Activated T-helper 1 cell treated with Interleukin-2 at 50 U/mL for 16 hours (primary cell): ENCODE data around the gene CMTM8.
A peak's percentile ranks its signal among the peaks of the same experiment; 100 is the strongest.

ENCODE experiments used
- DNase-seq: peaks from one replicate; pipeline ENCODE4 v3.0.0-alpha.2; 2020; ENCODE audit warnings: low read depth

CMTM8 gene

DNA sequence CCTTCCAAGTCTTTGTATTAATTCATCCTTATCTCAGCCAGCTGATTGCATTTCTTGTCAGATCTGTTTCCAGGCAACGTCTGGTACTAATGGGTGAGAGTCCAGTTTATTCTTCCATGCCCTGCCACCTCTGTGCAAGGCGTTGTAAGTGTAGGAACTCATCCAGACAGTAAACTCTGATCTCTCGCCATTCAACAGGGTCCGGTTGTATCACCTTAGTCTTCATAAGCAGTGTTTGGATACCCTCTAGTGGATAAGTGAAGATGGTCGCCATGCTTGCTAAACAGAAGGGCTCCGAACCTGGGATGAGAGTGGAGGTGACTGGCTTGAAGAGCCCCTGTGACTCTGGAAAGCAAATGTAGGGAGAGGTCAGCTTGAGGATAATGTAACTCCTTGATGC lies 101.6 kb downstream of the CMTM8 start:
- DNase-seq, result no peak

DNA sequence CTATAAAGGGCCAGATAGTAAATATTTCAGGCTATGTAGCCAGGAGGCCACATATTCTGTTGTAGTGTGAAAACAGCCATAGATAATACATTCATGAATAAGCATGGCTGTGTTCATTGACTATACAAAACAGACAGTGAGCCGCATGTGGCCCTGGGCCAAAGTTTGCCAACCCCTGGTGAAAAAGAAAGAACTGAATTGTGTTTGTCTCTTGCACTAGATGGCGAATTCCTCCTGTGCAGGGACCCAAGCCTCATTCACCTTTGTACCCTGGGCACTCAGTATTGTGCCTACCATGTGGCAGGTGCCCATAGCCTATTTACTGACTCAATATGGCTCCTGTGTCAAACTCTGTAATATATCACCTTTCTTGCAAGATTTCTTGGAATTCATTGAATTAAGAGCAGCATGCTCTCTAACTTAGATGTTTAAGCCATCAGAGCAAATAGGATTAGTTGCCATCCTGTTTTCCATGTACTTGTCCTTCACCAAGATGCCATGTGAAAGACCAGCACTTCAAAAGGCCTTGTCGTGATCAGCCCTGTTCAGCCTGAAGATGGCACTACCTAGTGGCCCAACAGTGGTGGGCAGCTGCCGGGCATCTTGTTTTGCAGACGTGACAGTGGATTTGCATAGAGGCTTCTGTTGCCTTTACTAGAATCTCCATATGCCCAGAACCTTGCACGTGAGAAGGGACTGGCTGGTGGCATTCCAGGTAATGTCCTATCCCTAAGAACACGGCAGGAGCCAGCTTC lies 102.3 kb downstream of the CMTM8 start:
- no peak for DNase-seq

DNA sequence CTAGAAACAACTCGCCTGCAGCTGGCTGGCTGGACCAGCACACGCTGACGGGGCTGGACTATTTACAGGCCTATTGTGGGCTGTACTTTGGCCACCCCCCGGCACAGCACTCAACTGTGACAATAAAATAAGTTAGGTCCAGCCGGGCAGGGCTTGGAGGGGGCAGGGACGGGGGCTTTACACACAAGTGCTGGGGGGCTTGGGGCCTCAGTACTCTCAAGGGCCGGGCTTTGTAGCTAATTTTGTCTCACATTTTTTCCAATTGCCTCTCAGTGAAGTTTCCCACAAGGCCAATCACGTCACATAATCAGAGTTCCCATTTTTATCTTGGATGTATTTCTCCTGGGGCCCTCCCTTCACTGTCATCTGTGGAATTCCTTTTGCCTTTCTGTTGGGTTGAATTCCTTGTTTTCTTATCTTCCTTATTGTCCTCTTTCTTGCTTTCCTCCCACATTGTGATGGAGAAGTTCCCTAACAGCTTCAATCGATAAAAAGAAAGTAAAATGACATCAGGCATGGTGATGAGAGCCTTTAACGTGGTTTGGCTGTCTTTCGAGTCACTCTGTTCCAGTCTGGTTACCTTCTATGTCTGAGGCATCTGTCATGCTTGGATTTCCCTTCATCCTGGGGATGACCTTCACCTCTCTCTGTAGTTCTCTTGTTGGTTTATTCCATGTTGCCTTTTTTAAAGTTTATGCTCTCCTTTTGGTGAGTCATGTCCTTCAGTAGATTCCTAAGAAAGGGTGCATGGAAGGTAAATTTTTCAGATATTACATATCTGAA lies 109.1 kb downstream of the CMTM8 start:
- DNase-seq, result no peak

DNA sequence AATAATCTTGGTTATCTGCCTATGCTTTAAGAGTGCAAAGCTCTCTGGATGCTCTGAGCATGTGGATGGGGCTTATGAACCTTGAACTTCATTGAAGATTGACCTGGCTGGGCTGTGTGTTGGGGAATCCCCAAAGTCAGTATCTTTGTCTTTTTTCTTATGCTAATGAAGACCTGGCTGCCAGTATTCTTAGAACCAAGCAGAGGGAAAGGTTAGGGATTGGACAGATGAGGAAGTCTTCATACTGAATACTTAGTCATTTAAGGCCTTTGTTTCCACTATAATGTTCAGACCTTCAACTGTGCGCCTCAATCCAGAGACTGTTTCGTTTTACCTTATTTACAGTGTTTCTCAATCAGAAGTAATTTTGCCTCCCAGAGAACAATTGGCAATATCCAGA lies 110.7 kb downstream of the CMTM8 start:
- no peak for DNase-seq

DNA sequence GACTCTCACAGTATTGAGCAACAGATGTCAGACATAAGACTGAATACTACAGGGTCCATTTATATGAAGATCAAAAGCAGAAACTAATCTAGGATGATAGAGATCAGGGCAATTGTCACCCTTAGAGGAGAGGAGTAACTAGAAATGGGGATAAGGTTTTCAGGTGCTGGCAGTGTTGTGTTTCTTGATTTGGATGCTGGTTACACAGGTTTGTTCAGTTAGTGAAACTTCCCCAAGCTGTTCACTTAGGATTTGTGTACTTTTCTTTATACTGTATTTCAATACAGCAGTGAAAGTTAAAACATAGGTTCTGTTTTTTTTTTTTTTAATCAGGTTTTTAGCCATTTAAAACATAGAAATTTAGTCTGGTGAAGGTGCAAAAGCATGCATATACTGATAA lies 114.1 kb downstream of the CMTM8 start:
- DNase-seq, result no peak

DNA sequence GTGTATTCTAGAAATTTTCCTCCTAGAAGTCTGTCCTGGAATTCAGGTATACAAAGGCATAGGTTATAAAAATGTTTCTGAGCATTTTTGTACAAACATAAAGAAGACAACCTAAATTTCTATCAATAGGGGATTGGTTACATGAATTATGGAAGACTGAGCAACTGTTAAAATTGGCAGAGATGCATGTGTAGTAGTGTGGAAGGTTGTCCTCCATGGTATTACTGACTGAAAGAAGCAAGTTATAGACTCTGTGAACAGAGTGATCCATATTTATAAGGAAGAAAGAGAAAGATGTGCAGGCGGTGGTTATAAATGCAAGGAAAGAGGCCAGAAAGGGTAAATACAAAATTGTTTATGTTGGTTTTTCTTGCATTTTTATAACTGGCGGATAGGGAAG lies 114.9 kb downstream of the CMTM8 start:
- no peak for DNase-seq

DNA sequence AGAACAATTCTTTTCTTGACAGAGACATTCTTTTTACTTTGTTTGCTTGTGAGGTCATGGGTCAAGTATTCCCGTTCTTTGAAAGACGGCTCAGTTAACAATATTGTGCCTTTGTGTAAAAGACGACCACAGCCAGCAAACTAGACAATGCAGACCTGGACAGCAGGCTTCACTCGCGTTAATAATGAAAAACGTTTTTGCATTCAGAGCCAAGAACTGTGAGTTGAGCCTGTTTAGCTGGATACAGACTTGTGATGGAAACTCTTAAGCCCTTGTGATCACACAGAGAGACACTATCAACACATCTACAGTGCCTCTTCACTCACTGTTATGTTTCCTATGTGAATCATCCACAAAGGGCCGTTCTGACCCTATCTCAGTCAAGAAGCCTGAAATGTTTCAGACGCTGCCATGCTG lies 115.9 kb downstream of the CMTM8 start:
- DNase-seq, result no peak

DNA sequence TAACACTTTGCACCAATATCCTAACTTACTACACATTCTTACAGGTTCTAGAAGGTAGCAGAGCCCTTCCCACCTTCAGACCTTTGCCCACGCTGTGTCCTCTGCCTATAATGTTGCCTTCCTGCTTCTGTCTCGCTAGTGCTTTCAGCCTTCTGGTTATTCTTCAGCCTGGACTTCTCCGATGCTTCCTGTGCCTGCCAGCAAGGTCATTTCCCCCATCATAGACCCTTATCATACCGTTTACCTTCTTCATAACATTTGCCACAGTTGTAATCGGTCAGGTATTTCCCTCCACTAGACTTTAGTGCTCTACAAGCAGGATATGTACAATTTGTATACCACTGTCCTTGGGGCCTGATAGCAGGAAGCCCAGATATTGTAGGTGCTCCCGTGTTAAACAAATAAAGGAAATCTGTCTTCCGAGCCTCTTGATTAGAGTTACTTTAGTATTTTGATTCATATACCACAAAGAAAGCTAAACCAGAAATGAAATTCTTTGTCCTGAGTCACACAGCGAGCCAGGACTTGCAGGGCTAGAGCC lies 117.3 kb downstream of the CMTM8 start:
- DNase-seq, result no peak

DNA sequence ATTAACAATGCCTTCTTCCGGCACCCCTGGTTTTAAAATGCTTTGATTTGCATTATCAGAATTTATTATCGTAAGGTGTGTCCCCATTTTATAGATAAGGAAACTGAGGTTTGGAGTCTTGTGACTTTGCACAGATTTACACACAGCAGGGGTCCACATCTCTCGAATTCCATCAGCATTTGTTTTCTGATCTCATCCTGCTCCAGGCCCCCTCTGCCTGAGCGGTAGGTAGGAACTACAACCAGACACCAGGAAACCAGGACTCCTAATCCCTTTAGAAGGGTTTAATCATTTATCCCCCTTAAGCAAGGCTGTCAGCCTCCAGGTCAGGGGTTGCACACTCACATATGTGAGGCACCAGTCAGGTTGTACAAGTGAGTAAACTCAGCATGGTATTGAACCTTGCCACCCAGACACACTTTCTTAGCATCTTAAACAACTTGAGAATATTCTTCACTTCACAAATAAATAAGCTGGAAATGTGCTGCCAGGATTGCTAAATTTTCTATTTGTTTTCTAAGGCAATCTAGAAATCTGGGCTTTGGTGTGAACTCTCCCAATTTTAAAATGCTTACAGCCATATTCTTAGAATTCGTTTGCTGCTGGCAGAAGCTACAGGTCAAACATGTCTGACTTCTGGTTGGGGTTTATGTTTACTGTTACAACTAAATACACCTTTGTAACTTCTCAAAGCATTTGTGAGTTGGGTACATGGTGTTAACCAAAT lies 121.4 kb downstream of the CMTM8 start:
- no peak for DNase-seq

DNA sequence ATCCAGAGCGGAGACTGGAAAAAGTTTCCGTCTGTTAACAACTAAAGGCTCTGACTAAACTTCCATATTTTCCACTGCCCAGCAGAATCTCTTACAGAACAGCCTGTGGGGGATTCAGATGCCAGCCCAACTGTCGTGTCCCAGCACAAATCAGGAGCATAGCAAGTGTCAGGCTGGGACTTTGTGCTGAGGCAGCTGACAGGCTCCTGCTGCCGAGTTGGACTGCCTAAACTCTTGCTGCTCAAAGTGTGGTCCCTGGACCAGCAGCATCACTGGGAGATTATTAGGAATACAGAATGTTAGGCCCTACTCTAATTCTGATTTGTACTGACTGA lies 122.0 kb downstream of the CMTM8 start:
- no peak for DNase-seq

DNA sequence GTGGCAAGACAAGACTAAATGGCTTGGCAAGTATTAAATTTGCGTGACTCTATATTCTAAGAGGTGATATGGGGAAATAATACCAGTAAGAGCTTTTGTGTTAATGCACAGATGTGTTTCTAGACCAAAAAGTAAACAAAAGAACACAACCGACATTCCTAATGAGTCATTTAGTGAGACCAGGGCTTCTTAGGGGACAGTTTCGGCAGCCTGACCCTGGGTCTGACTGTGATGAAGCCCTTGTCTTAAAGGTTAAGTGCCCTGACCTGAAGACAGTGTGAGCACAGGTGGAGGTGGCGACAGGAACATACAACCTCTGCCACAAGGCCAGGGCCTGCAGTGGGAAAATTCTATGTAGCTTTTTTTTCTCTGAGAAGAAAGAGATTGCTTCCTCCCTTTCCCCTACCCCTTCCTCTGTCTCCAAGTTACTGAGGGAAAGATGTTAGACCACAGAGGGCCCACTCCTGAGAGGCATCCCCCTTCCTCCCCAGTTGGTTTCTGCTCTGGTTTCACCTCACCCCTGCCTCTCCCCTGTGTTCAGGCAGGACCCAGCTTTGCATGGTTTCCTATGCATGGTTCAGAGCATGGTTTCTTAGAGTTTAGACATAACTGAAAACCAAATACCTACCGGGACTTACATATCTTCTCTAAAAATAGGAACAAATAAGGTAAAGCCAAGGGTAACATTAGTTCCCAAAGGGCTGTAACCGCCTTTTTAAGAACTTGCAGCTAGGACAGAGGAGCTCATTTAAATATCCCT lies 128.3 kb downstream of the CMTM8 start:
- no peak for DNase-seq

DNA sequence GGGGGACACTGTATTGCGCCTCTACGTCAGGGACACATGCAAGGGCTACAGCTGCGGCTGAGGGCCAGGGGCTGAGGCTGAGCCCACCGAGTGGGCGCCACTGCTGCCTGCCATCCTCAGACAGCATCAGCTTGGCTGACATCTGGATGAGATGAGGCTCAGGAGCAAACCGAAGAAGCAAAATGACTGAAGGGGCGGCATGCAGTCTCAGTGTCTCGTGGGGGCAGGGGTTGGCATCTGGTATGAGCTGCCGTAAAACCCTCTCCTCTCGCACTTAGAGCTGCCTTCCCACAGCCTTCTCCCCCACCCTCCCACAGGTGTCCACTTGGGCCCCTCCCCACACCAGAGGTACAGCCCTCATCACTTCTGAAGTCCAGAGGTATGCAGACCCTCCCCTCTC lies 129.0 kb downstream of the CMTM8 start:
- no peak for DNase-seq

DNA sequence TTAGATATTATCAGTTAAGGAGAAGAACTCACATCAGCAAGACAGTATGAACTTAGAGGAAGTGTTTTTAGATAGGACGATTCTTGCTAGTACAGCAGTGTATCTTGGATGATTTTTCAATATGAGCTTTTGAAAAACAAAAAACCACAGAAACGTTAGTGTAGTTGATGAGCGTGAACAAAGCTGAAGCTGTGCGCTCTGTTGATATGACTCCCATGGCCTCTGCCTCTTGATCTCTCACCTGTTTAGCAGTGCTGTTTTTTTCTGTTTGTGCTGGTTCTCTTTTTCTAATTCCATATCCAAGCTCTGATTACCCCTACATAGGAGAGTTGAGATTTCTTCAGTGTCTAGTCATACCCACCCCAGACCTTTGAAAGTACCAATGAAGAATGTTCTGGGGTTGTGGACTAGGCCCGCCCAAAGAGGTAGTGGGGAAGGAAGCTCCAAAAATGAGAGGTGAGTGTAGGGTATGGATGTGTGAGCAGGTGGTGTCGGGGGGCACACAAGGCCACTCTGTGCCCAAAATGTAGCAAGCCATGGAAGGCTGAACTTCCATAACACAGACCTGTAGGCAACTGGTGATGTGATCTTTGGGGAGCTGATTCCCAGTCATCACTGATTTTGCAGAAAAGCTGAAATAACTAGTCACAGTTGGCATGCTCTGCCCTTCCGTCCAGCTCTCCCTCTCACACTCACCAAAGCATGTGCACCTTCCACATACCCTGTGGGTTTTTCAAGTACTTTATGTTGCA lies 133.2 kb downstream of the CMTM8 start:
- DNase-seq, result no peak

DNA sequence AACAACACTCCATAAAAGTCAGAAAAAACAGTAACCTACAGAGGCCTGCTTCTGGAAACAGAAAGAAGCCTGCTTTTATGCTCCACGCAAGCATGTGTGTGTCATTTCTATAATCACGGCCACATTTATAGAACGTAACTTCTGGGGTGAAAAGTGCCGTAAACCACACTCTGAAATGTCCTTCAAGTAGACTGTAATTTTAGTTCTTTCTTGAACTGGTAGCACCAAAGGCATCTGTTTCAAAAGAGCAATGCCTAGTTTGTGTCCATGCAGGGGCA lies 133.7 kb downstream of the CMTM8 start:
- no peak for DNase-seq

DNA sequence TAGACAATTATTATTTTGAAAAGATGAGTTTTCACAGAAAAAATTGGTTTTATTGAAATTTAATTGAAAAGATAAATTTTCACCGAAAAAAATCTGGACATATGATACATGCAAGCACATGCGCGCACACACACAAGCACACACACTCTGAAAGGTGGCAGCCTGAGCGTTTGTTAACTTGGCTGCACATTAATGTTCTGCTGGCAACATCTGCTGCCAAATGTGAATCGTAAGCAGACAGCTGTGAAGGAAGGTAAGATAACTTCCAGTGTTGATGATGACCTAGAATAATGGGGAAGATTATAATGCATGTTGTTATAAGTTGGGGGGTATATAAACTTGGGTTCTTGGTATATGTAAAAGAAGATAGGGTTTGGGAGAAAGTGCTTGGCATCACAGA lies 134.8 kb downstream of the CMTM8 start:
- DNase-seq, result no peak

DNA sequence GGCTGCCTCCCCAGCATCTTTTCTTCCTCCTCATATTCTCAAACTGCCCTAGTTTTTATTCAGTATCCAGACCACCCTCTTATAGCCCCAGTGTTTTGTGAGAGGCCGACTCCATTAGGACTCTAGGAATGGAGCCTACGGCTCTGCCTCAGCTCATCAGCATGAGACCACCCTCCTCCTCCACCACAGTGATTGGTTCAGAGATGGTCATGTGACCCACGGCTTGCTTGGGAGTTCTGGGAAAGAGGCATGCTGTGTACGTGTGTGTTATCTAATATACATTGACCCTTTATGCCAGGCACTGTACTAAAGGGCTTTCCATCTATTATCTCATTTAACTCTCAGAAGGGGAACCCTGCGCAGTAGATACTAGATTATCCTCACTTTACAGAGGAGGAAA lies 135.4 kb downstream of the CMTM8 start:
- no peak for DNase-seq

DNA sequence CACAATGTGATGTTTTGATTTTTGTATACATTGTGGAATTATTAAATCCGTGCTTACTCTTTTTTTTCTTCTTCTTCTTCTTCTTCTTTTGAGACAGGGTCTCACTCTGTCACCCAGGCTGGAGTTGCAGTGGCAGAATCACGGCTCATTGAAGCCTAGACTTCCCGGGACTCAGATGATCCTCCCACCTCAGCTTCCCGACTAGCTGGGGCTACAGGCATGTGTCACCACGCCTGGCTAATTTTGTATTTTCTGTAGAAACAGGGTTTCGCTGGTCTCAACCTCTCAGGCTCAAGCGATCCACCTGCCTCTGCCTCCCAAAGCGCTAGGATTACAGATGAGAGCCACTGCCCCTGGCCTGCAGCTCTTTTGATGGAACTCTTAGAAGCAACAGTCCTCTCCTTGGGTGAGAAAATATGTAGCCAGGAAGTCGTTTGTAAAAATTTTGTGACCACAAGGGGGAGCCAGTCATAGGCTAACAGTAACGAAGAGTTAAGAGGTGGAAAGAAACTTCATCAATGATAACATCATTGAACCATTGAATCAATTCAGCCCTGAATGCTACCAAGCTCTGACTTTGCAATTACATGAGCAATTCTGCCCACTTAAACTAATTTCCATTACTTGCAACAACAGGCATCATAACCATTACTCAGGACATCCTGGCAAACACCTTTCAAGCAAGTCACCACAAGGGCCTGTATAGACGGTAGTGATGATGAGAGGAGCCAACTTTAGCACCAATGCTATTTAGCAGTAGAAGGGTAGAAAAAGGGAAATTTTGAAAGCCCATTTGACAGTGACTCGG lies 136.5 kb downstream of the CMTM8 start:
- DNase-seq, result peak; percentile 20

DNA sequence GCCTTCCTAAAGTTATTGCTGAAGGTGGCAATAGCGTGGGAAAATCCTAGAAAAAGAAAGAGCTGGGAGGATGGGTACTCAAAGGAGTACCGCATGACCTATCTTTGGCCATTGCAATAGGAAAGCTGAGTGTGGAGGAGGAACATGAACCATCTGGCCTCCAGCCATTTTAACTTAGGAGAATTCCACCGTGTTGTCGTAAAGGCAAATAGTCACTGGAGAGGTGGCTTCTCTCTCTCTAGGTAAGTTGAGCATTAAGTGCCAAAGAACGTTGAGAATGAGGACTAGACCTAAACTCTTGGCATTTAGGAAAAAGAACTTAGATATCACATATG lies 137.1 kb downstream of the CMTM8 start:
- no peak for DNase-seq

DNA sequence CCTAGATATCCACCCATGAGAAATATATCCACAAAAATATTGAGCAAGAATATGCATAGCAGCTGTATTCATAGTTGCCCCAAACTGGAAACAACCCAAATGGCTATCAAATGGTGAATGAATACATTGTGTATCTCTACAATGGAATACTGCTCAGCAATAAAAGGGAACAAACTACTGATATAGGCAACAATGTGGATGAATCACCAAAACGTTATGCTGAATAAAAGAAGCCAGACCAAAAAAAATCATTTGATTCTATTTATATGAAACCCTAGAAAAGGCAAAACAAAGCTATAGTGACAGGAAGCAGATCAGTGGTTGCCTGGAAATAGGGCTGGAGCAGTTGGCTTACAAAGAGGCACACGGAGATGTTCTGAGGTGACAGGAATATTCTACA lies 137.6 kb downstream of the CMTM8 start:
- DNase-seq, result no peak

DNA sequence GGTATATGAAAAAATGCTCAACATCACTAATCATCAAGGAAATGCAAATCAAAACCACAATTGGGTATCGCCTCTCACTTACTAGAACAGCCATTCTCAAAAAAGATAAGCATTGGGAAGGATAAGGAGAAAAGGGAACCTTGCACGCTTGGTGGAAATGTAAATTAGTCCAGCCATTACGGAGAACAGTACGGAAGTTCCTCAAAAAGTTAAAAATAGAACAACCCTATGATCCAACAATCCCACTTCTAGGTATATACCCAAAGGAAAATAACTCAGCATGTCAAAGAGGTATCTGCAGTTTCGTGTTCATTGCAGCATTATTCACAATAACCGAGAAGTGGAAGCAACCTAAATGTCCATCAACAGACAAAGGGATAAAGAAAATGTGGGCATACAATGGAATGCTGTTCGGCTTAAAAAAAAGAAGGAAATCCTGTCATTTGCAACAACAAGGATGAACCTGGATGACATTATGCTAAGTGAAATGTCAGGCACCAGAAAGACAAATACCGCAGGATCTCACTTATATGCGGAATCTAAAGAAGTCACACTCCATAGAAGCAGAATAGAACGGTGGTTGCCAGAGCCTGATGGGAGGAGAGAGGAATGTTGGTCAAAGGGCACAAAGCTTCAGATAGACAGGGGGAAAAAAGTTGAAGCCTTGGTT lies 141.5 kb downstream of the CMTM8 start:
- no peak for DNase-seq
